EL (cell line): ENCODE measurements around the gene PRKG2.
A peak's percentile ranks its signal among the peaks of the same experiment; 100 is the strongest.
"Not testable (repeated sequence)": the region's sequence is repeated elsewhere in the genome, so short reads cannot be mapped to it uniquely, and the experiment has no call there.

Experiments
- DNase-seq: peaks from one replicate; pipeline ENCODE4 v3.0.0-alpha.2; 2016

Gene PRKG2

GRCh38 chr4:81214881-81215868, at the start of gene PRKG2:
Gene PRKG2, minus strand, starts transcription at chr4:81215222. Its CDS starts 10,175 bp downstream, at chr4:81205047.
- DNase-seq, result no peak

GRCh38 chr4:81260443-81261101, 45.5 kb upstream of the PRKG2 start:
- DNase-seq, result peak; percentile 1

GRCh38 chr4:81258841-81259550, 44.0 kb upstream of the PRKG2 start:
- DNase-seq, result no peak

GRCh38 chr4:81257816-81258215, 42.8 kb upstream of the PRKG2 start:
- no peak for DNase-seq

- DNase-seq, result peak; percentile 45
These were observed 42.0 kb upstream of the PRKG2 start for GRCh38 chr4:81257021-81257420.

GRCh38 chr4:81256059-81256970, 41.3 kb upstream of the PRKG2 start:
- peak; percentile 0 for DNase-seq

- DNase-seq, result peak; percentile 55
These were observed 40.5 kb upstream of the PRKG2 start for GRCh38 chr4:81255524-81255923.

GRCh38 chr4:81250430-81250829, 35.4 kb upstream of the PRKG2 start:
- DNase-seq, result no peak

- no peak for DNase-seq
These were observed 30.4 kb upstream of the PRKG2 start for GRCh38 chr4:81245218-81246009.

GRCh38 chr4:81237791-81238190, 22.8 kb upstream of the PRKG2 start:
- peak; percentile 17 for DNase-seq

- DNase-seq, result no peak
These were observed 21.1 kb upstream of the PRKG2 start for GRCh38 chr4:81235982-81236749.

- no peak for DNase-seq
These were observed 12.9 kb upstream of the PRKG2 start for GRCh38 chr4:81227968-81228367.

GRCh38 chr4:81227138-81227537, 12.1 kb upstream of the PRKG2 start:
- DNase-seq, result no peak

GRCh38 chr4:81225252-81225651, 10.2 kb upstream of the PRKG2 start:
- DNase-seq, result no peak

- not testable (repeated sequence) for DNase-seq
These were observed 7.1 kb upstream of the PRKG2 start for GRCh38 chr4:81222082-81222472.

- DNase-seq, result no peak
These were observed 6.5 kb upstream of the PRKG2 start for GRCh38 chr4:81221303-81222081.

- DNase-seq, result no peak
These were observed 5.2 kb upstream of the PRKG2 start for GRCh38 chr4:81220271-81220670.

GRCh38 chr4:81218206-81218605, 3.2 kb upstream of the PRKG2 start:
- no peak for DNase-seq

GRCh38 chr4:81217779-81218178, 2.8 kb upstream of the PRKG2 start:
- DNase-seq, result no peak

GRCh38 chr4:81215931-81216330, 909 bp upstream of the PRKG2 start:
- no peak for DNase-seq
